HG03159 (cell line): ENCODE results near the gene SLC25A12.
"Not testable (repeated sequence)": the region's sequence is repeated elsewhere in the genome, so short reads cannot be mapped to it uniquely, and the experiment has no call there.

Source experiments
- ATAC-seq: cut with Tn5 transposase; IDR thresholded peaks from one replicate; pipeline ENCODE4 v1.9.1; 2021; ENCODE audit warnings: mild to moderate bottlenecking, moderate library complexity; ENCODE audit not compliant: unreplicated experiment

The SLC25A12 gene

GRCh38 chr2:171893824-171894611 is at the start of gene SLC25A12:
TSS of gene SLC25A12 (minus strand) at chr2:171894244. CDS start at chr2:171894214, 30 bp downstream.
- ATAC-seq, result peak; percentile 91

- no peak for ATAC-seq
Observed at GRCh38 chr2:171941316-171941699, 47.3 kb upstream of the SLC25A12 start.

GRCh38 chr2:171939743-171940071 is 45.7 kb upstream of the SLC25A12 start:
- ATAC-seq, result no peak

- no peak for ATAC-seq
Observed at GRCh38 chr2:171939058-171939742, 45.2 kb upstream of the SLC25A12 start.

- no peak for ATAC-seq
Observed at GRCh38 chr2:171930385-171930784, 36.3 kb upstream of the SLC25A12 start.

GRCh38 chr2:171924170-171924942 is 30.3 kb upstream of the SLC25A12 start:
- ATAC-seq, result no peak

- ATAC-seq, result no peak
Observed at GRCh38 chr2:171923206-171923605, 29.2 kb upstream of the SLC25A12 start.

GRCh38 chr2:171922230-171923022 is 28.4 kb upstream of the SLC25A12 start, which contains the start of gene HAT1:
TSS of gene HAT1 (plus strand) at chr2:171922461. CDS start at chr2:171922501, 40 bp downstream.
- ATAC-seq, result peak; percentile 95

GRCh38 chr2:171921970-171922229 is 27.9 kb upstream of the SLC25A12 start:
- ATAC-seq, result no peak

GRCh38 chr2:171919453-171919852 is 25.4 kb upstream of the SLC25A12 start:
- ATAC-seq, result no peak

GRCh38 chr2:171913517-171913916 is 19.5 kb upstream of the SLC25A12 start:
- ATAC-seq, result no peak

- ATAC-seq, result no peak
Observed at GRCh38 chr2:171910494-171910893, 16.4 kb upstream of the SLC25A12 start.

- ATAC-seq, result no peak
Observed at GRCh38 chr2:171909266-171909665, 15.2 kb upstream of the SLC25A12 start.

- ATAC-seq, result no peak
Observed at GRCh38 chr2:171908235-171908634, 14.2 kb upstream of the SLC25A12 start.

- ATAC-seq, result no peak
Observed at GRCh38 chr2:171902840-171903420, 8.9 kb upstream of the SLC25A12 start.

- not testable (repeated sequence) for ATAC-seq
Observed at GRCh38 chr2:171899623-171900282, 5.7 kb upstream of the SLC25A12 start.

- ATAC-seq, result no peak
Observed at GRCh38 chr2:171895786-171896185, 1.7 kb upstream of the SLC25A12 start.

- ATAC-seq, result no peak
Observed at GRCh38 chr2:171894612-171894947, 536 bp upstream of the SLC25A12 start.

- no peak for ATAC-seq
Observed at GRCh38 chr2:171893196-171893823, 734 bp downstream of the SLC25A12 start.

- no peak for ATAC-seq
Observed at GRCh38 chr2:171889808-171890207, 4.2 kb downstream of the SLC25A12 start.
